ENCODE results near the gene U2AF1L4.

- TF ChIP-seq CTCF (conservative IDR thresholded peaks at IDR 0.05; ENCODE audit: low read depth, low read length) = no peak
- no peak for TF ChIP-seq POLR2A (IDR thresholded peaks at IDR 0.05; ENCODE audit: low read depth, low read length)
- TF ChIP-seq RCOR1 (IDR thresholded peaks at IDR 0.05; ENCODE audit: insufficient replicate concordance, low read length) = no peak
- no peak for TF ChIP-seq RFX5 (IDR thresholded peaks at IDR 0.05; ENCODE audit: low read depth, low read length)
- no peak for TF ChIP-seq SMC3 (IDR thresholded peaks at IDR 0.05; ENCODE audit: low read depth, low read length)
- no peak for TF ChIP-seq MXI1 (IDR thresholded peaks at IDR 0.05; ENCODE audit: borderline replicate concordance, low read depth, low read length)
- TF ChIP-seq BHLHE40 (IDR thresholded peaks at IDR 0.05; ENCODE audit: low read depth, low read length) = no peak
- no peak for TF ChIP-seq USF2 (IDR thresholded peaks at IDR 0.05; ENCODE audit: low read depth, low read length)
- no peak for TF ChIP-seq FOS (IDR thresholded peaks at IDR 0.05; ENCODE audit: low read depth, low read length)
These were observed 3.0 kb downstream of the U2AF1L4 start, which contains the start of gene IGFLR1 for GRCh38 chr19:35742121-35742724.
